Breast epithelium (tissue), 4 donors: ENCODE results near the gene FAM3C. TPM values are rescaled to one million over a fixed set of nuclear protein-coding genes. Genes with fewer than 3 reads are reported as not detected.

Experiments used
- DNase-seq, 2 donors: peaks; one replicate each; pipeline ENCODE4 v3.0.0-alpha.2; 2019; ENCODE audit warnings: low spot score in 2 of 2
- H3K27ac ChIP-seq, 2 donors: fragments of 200-600 bp; sonication (generic) in 1 of 2; one replicate each; pipeline ENCODE4 v1.5.1; 2016 to 2019; ENCODE audit warnings: mild to moderate bottlenecking in 1 of 2
- H3K27me3 ChIP-seq, 2 donors: fragments of 200-600 bp; sonication (generic) in 1 of 2; one replicate each; pipeline versions ENCODE4 v1.5.1 to v1.6.0; 2017 to 2019; ENCODE audit warnings: control low read depth in 1 of 2, mild to moderate bottlenecking in 1 of 2
- H3K36me3 ChIP-seq: fragments of 200-600 bp; one replicate; pipeline ENCODE4 v1.5.1; 2019
- H3K4me1 ChIP-seq, 2 donors: fragments of 200-600 bp; sonication (generic); one replicate each; pipeline ENCODE4 v1.5.1; 2016 to 2019; ENCODE audit warnings: control low read depth in 1 of 2
- H3K4me3 ChIP-seq, 3 donors: fragments of 200-600 bp; sonication (generic); 1 replicate in 2 of 3; 2 replicates in 1 of 3; pipeline ENCODE4 v1.5.1; 2016 to 2019; ENCODE audit warnings: mild to moderate bottlenecking in 3 of 3, moderate library complexity in 2 of 3
- H3K9me3 ChIP-seq, 2 donors: fragments of 200-600 bp; sonication (generic) in 1 of 2; one replicate each; pipeline ENCODE4 v1.5.1; 2016 to 2019; ENCODE audit warnings: control low read depth in 1 of 2
- CTCF ChIP-seq, 3 donors: fragments of 450-650 bp; IDR thresholded peaks; one replicate each; pipeline ENCODE4 v1.5.1; 2016 to 2017; ENCODE audit warnings: antibody characterized with exemption in 3 of 3, mild to moderate bottlenecking in 3 of 3, moderate library complexity in 3 of 3
- POLR2A ChIP-seq: fragments of 450-650 bp; IDR thresholded peaks from one replicate; pipeline ENCODE4 v1.6.1; 2016; ENCODE audit warnings: antibody characterized with exemption, mild to moderate bottlenecking, moderate library complexity
- POLR2AphosphoS5 ChIP-seq, 3 donors: sonication (generic); formaldehyde crosslinking; IDR thresholded peaks; one replicate each; pipeline ENCODE4 v1.6.1; 2017; ENCODE audit warnings: antibody characterized with exemption in 3 of 3
- intact Hi-C: fragments of 100-400 bp; cut with DNase I; formaldehyde crosslinking; loops from one replicate; pipeline ENCODE4 v1.15.1; 2023; ENCODE audit warnings: low total_unique reads
- total RNA-seq, 3 donors: library from RNA; depleted of rRNA; stranded (reverse); fragments of >200 nt; gene quantifications; one replicate each; pipeline ENCODE4 v1.1.0, GENCODE V29; 2016

Gene FAM3C
- total RNA-seq, 3 donors from 2014 or later: 35.8 to 89.7 (median 50.8) TPM

- Histone ChIP-seq H3K4me1 (no peaks in the 10 kb centered on the region), H3K27ac (no peak overlapping the region), H3K36me3 (peaks cover 4% of the 10 kb centered on the region), H3K27me3 (no peaks in the 10 kb centered on the region), H3K9me3 (no peaks in the 10 kb centered on the region), H3K4me3 (no peak overlapping the region)
- no peak for TF ChIP-seq CTCF (IDR thresholded peaks at IDR 0.05)
- no peak for TF ChIP-seq POLR2AphosphoS5 (IDR thresholded peaks at IDR 0.05)
- no peak for TF ChIP-seq POLR2A
- intact Hi-C loops: no loop called here
- DNase-seq: no peak
Measured at GRCh38 chr7:121383235-121383910, 12.7 kb downstream of the FAM3C start.

- Histone ChIP-seq H3K4me3 (no peak overlapping the region), H3K9me3 (no peaks in the 10 kb centered on the region), H3K36me3 (peaks cover under 1% of the 10 kb centered on the region), H3K27ac (no peak overlapping the region), H3K4me1 (no peaks in the 10 kb centered on the region), H3K27me3 (no peaks in the 10 kb centered on the region)
- intact Hi-C loops: no loop called here
- TF ChIP-seq POLR2AphosphoS5 (IDR thresholded peaks at IDR 0.05): no peak
- TF ChIP-seq CTCF (IDR thresholded peaks at IDR 0.05): no peak
- TF ChIP-seq POLR2A: no peak
- no peak for DNase-seq
Measured at GRCh38 chr7:121382473-121382872, 13.6 kb downstream of the FAM3C start.

GRCh38 chr7:121379930-121380329, 16.2 kb downstream of the FAM3C start:
- intact Hi-C loops: no loop called here

GRCh38 chr7:121376979-121377378, 19.1 kb downstream of the FAM3C start:
- TF ChIP-seq POLR2A (no peak), POLR2AphosphoS5 (IDR thresholded peaks at IDR 0.05) (no peak), CTCF (IDR thresholded peaks at IDR 0.05) (no peak)
- intact Hi-C loops: loop anchor here (2.0 kb wide), 1 partner anchor 60 kb away; no protein-coding TSS in a partner anchor
- no peaks in the 10 kb centered on the region for H3K36me3 ChIP-seq

More at GRCh38 chr7:121379930-121380329, 16.2 kb downstream of the FAM3C start:
- Histone ChIP-seq H3K27ac (no peak overlapping the region), H3K4me1 (no peaks in the 10 kb centered on the region), H3K27me3 (no peaks in the 10 kb centered on the region), H3K9me3 (no peaks in the 10 kb centered on the region), H3K4me3 (no peak overlapping the region), H3K36me3 (no peaks in the 10 kb centered on the region)
- TF ChIP-seq CTCF (IDR thresholded peaks at IDR 0.05) (no peak), POLR2A (no peak), POLR2AphosphoS5 (IDR thresholded peaks at IDR 0.05) (no peak)
- DNase-seq: no peak

GRCh38 chr7:121373177-121373576, 22.9 kb downstream of the FAM3C start:
- no peak for DNase-seq
- Histone ChIP-seq H3K36me3 (no peaks in the 10 kb centered on the region), H3K4me3 (no peak overlapping the region), H3K27ac (no peak overlapping the region), H3K4me1 (no peaks in the 10 kb centered on the region), H3K27me3 (no peaks in the 10 kb centered on the region), H3K9me3 (no peaks in the 10 kb centered on the region)
- TF ChIP-seq CTCF (IDR thresholded peaks at IDR 0.05): no peak
- no peak for TF ChIP-seq POLR2A
- TF ChIP-seq POLR2AphosphoS5 (IDR thresholded peaks at IDR 0.05): no peak
- intact Hi-C loops: no loop called here

More at GRCh38 chr7:121376979-121377378, 19.1 kb downstream of the FAM3C start:
- DNase-seq: no peak
- Histone ChIP-seq H3K27me3 (no peaks in the 10 kb centered on the region), H3K4me3 (no peak overlapping the region), H3K27ac (no peak overlapping the region), H3K4me1 (no peaks in the 10 kb centered on the region), H3K9me3 (no peaks in the 10 kb centered on the region)
